Measurements from ENCODE around the gene MOGAT1.

MOGAT1 gene

DNA sequence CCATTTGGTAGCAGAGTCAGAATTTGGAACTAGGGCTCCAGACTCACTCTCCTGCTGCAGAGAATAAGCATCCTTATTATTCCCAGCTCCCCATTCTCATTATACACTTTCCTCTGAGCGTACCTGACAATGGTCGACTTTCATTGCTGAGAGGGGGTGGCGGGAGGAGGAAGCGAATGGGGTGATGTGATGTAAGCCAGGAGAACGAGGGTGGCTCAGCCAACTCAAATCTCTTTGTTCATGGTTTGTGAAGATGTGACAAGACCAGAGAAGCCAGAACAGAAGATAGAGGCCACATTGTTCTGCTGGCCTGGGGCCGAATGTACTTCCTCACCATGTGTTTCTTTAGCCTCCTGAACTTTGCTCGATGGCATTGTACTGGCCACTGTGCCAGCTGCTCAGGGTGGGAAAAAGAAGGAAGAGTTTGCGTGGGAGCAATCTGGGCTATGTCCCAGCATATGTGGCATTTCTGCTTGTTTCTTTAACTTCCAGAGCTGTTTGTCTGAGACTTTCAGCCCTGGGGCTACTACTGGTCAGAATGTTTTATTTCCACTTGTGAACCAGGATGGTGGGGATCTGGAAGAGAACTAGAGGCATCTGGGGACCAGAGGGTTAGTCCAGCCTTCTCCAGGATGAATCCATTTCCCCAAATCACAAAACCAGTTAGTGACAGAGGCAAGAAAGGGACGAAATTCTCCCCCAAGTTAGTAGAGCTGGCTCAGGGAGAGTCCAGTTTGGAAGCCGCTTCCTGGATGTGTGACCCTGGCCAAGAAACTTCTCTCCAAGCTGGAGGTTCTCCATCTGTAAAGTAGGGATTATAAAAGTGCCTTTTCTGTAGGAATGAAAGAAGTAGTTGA is 62.6 kb downstream of the MOGAT1 start:
- Mint-ChIP-seq H3K36me3 (ENCODE audit: low read depth) (no peaks in the 10 kb centered on the region), H3K27me3 (ENCODE audit: low read depth, poor library complexity) (peaks cover 3% of the 10 kb centered on the region), H3K4me1 (peaks cover 22% of the 10 kb centered on the region), H3K27ac (no peak overlapping the region), H3K9me3 (peaks cover 6% of the 10 kb centered on the region), H3K4me3 (no peak overlapping the region)
- TF ChIP-seq, protein P1, sequence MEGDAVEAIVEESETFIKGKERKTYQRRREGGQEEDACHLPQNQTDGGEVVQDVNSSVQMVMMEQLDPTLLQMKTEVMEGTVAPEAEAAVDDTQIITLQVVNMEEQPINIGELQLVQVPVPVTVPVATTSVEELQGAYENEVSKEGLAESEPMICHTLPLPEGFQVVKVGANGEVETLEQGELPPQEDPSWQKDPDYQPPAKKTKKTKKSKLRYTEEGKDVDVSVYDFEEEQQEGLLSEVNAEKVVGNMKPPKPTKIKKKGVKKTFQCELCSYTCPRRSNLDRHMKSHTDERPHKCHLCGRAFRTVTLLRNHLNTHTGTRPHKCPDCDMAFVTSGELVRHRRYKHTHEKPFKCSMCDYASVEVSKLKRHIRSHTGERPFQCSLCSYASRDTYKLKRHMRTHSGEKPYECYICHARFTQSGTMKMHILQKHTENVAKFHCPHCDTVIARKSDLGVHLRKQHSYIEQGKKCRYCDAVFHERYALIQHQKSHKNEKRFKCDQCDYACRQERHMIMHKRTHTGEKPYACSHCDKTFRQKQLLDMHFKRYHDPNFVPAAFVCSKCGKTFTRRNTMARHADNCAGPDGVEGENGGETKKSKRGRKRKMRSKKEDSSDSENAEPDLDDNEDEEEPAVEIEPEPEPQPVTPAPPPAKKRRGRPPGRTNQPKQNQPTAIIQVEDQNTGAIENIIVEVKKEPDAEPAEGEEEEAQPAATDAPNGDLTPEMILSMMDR (IDR thresholded peaks at IDR 0.05) = no peak
- DNase-seq = no peak

DNA sequence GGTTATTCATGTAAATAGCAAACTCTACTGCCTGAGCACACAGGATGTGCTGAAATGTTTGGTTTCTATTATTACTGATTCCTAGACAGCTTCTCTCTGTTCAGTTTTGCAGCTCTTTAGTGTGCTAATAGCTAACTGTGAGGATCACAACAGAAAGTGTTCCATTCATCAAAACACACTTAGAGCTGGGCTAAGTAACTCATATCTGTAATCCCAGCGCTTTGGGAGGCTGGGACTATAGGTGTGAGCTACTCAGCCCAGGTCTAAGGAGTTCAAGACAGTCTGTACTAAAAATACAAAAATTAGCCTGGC is 63.2 kb downstream of the MOGAT1 start:
- Mint-ChIP-seq H3K4me3 (no peak overlapping the region), H3K27ac (no peak overlapping the region), H3K4me1 (peaks cover 23% of the 10 kb centered on the region), H3K27me3 (ENCODE audit: low read depth, poor library complexity) (peaks cover 2% of the 10 kb centered on the region), H3K36me3 (ENCODE audit: low read depth) (no peaks in the 10 kb centered on the region), H3K9me3 (peaks cover 6% of the 10 kb centered on the region)
- DNase-seq = no peak
- TF ChIP-seq, protein P1 (IDR thresholded peaks at IDR 0.05) = no peak

DNA sequence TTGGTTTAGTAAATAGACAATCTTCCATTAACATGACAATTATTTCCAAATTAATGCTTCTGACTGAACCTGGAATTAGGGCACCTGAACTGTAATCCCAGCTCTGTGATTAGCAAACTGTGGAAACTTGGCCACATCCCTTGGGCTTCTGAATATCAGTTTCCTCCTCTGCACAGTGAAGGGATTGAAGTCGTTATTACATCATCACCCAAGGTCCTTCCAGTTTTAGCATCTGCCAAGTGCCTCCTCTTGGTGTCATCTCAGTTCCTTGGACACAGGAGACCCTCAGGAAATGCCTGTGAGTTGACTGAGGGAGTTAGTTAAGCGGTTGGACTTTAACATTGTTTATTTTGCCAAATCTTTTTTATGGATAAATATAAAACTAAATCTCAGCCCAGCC is 64.8 kb downstream of the MOGAT1 start:
- TF ChIP-seq, protein P1 (IDR thresholded peaks at IDR 0.05) = no peak

DNA sequence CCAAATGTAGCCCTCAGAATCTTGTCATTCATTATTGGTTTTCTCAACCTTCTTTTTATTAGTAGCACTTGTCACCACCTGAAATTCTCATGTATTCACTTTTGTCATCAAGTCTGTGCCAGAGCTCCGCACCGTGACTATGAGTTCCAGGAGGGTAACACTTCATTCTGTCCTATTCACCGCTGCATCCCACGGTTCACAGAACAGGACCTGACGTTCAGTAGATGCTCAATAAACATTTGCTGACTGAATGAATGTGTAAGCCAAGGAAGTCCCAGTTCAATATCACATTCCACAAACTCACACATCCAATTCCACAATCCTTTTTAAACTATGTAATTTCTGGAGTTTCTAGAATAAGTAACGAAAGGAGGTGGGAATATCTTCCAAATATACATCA is 65.5 kb downstream of the MOGAT1 start:
- DNase-seq = no peak
- H3K9me3 Mint-ChIP-seq = peaks cover 11% of the 10 kb centered on the region
- no peak overlapping the region for H3K4me3 Mint-ChIP-seq
- H3K27ac Mint-ChIP-seq = no peak overlapping the region
- no peaks in the 10 kb centered on the region for H3K36me3 Mint-ChIP-seq (ENCODE audit: low read depth)
- H3K27me3 Mint-ChIP-seq (ENCODE audit: low read depth, poor library complexity) = no peaks in the 10 kb centered on the region
- H3K4me1 Mint-ChIP-seq = peaks cover 14% of the 10 kb centered on the region
- TF ChIP-seq, protein P1 (IDR thresholded peaks at IDR 0.05) = no peak

More for the DNA sequence above, 64.8 kb downstream of the MOGAT1 start:
- Mint-ChIP-seq H3K4me1 (peaks cover 14% of the 10 kb centered on the region), H3K27ac (no peak overlapping the region), H3K27me3 (ENCODE audit: low read depth, poor library complexity) (no peaks in the 10 kb centered on the region), H3K36me3 (ENCODE audit: low read depth) (no peaks in the 10 kb centered on the region), H3K4me3 (no peak overlapping the region), H3K9me3 (peaks cover 15% of the 10 kb centered on the region)
- DNase-seq = no peak

DNA sequence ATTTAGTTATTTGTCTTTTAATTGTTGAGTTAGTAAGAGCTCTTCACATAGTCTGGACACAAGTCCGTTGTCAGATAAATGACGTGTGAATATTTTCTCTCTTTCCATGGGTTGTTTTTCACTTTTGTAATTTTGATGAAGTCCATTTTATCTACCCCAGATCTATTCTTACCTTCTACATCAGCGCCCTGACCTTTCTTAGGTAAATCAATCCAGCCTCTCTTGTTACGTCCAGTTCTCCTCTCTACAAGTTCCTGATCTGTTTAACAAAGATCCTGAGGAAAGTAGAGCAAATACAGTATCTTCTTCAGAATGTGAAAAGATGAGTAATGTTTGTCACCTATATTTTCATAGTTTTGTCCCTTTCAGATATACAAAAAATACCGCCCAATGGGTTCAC is 66.9 kb downstream of the MOGAT1 start:
- Mint-ChIP-seq H3K27me3 (ENCODE audit: low read depth, poor library complexity) (no peaks in the 10 kb centered on the region), H3K9me3 (peaks cover 9% of the 10 kb centered on the region), H3K4me1 (peaks cover 17% of the 10 kb centered on the region), H3K27ac (no peak overlapping the region), H3K36me3 (ENCODE audit: low read depth) (no peaks in the 10 kb centered on the region), H3K4me3 (no peak overlapping the region)
- TF ChIP-seq, protein P1 (IDR thresholded peaks at IDR 0.05) = no peak
- no peak for DNase-seq

DNA sequence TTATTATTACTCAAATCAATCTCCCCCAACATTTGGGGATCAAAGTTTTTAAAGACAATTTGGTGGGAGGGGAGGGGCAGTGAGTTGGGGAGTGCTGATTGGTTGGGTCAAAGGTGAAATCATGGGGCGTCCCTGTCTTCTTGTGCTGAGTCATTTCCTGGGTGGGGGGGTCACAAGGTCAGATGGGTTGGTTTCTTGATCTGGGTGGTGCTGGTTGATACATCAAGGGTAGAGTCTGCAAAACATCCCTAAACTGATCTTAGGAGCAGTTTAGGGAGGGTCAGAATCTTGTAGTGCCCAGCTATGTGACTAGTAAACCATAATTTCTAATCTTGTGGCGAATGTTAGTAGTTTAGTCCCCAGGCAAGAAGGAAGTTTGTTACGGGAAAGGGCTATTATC is 67.4 kb downstream of the MOGAT1 start:
- no peak for DNase-seq
- H3K27me3 Mint-ChIP-seq (ENCODE audit: low read depth, poor library complexity) = no peaks in the 10 kb centered on the region
- peaks cover 22% of the 10 kb centered on the region for H3K4me1 Mint-ChIP-seq
- TF ChIP-seq, protein P1 (IDR thresholded peaks at IDR 0.05) = no peak
- no peak overlapping the region for H3K27ac Mint-ChIP-seq
- no peak overlapping the region for H3K4me3 Mint-ChIP-seq
- peaks cover 9% of the 10 kb centered on the region for H3K9me3 Mint-ChIP-seq
- H3K36me3 Mint-ChIP-seq (ENCODE audit: low read depth) = no peaks in the 10 kb centered on the region

Data from nephron progenitor cell (in vitro differentiated cells).